ENCODE data around the gene RRP15. TPM values are rescaled to one million over a fixed set of nuclear protein-coding genes. Genes with fewer than 3 reads are reported as not detected.

The RRP15 gene

DNA sequence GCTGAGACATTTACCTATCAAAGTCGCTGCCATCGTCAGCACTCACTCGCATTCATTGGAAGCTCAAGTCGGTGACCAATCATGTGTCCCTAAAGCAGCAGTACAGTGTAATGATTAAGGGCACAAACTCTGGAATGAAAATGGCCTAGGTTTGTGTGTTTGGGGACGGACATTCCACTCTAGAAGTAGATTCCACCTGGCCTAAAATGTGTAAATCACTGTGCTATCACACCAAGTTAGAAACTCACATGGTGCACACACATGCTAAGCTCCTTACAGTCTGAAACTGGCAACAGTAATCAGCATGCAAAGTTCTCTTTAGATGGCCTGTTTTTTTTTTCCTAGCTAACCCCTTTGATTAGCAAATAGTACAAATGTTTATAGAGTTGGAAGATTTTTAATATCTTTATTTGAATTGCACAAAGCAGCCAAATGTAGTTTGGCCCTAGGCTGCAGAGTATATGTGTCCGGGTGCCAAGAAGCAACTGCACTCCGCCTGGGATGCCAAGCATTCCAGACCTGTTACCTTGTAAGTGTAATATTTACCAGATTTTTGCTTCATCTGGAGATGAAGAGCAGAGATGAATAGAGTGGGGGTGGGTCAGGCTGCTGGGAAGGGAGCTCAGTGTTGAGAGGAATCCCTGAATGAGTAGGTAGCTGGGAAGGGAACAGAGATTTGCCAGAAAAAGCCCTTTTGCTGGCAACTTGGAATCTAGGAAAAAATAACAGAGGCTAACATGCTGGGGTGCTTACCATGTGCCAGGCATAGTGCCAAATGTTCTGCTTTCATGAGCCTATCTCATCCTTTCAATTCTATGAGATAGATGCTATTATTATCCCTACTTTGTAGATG, 95.3 kb downstream of the RRP15 start:
- no peaks in the 10 kb centered on the region for H3K27me3 ChIP-seq (ENCODE audit: control insufficient read depth, insufficient read depth, low read length)
- H3K9me3 ChIP-seq (replicated peaks; ENCODE audit: low read length), result no peaks in the 10 kb centered on the region
- H3K4me3 ChIP-seq (ENCODE audit: low read length), result no peak overlapping the region
- no peaks in the 10 kb centered on the region for H3K36me3 ChIP-seq (ENCODE audit: insufficient read depth, low read length)
- no peak overlapping the region for H3K9ac ChIP-seq (ENCODE audit: low read depth, low read length)
- H3K4me1 ChIP-seq (ENCODE audit: control insufficient read depth, insufficient read depth, low read length), result peaks cover 60% of the 10 kb centered on the region
- H3K4me2 ChIP-seq (ENCODE audit: low read length), result peak overlapping the region; percentile 45

DNA sequence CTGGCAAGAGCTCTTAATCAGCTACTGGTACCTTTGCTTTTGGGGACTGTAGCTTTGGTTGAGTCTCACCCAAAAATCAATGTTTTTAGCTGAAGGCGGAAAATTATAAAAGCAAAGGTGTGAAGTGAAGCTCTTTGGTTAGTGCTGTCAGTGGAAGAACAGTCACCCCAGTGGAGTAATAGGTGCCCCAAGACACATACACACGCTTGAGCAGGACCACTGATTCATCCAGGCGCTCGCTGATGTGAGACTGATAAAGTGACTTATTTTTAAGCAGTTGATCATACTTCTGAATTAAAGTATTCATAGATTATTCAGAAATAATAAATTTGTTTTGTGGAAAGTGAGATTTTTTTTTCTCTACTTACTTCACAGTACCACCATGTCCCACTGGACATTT, 97.2 kb downstream of the RRP15 start:
- Histone ChIP-seq H3K9me3 (replicated peaks; ENCODE audit: low read length) (no peaks in the 10 kb centered on the region), H3K4me3 (ENCODE audit: low read length) (no peak overlapping the region), H3K9ac (ENCODE audit: low read depth, low read length) (no peak overlapping the region), H3K4me1 (ENCODE audit: control insufficient read depth, insufficient read depth, low read length) (peaks cover 45% of the 10 kb centered on the region), H3K4me2 (ENCODE audit: low read length) (no peak overlapping the region), H3K36me3 (ENCODE audit: insufficient read depth, low read length) (no peaks in the 10 kb centered on the region), H3K27me3 (ENCODE audit: control insufficient read depth, insufficient read depth, low read length) (no peaks in the 10 kb centered on the region)

GRCh38 chr1:218383051-218383450, 98.0 kb downstream of the RRP15 start:
- Histone ChIP-seq H3K4me3 (ENCODE audit: low read length) (no peak overlapping the region), H3K4me2 (ENCODE audit: low read length) (no peak overlapping the region), H3K27me3 (ENCODE audit: control insufficient read depth, insufficient read depth, low read length) (no peaks in the 10 kb centered on the region), H3K36me3 (ENCODE audit: insufficient read depth, low read length) (no peaks in the 10 kb centered on the region), H3K9me3 (replicated peaks; ENCODE audit: low read length) (no peaks in the 10 kb centered on the region), H3K4me1 (ENCODE audit: control insufficient read depth, insufficient read depth, low read length) (peaks cover 39% of the 10 kb centered on the region), H3K9ac (ENCODE audit: low read depth, low read length) (no peak overlapping the region)

DNA sequence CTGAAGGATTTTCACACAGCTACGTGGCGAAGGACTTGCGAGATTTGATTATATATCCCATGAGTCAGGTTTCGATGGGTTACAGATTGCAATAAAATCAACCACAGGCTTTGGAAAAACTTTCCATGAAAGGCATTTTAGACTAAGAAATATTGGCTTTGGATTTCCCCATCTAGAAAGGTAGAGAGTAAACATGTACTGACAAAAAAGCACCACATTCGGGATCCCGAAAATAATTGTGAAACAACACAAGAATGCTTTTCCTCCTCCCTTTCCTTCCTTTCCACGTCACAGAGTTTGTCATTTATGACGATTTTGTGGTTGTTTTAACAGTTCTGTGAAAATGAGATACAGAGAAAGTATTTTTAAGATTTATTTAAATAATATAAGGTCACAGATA, 98.6 kb downstream of the RRP15 start:
- Histone ChIP-seq H3K4me2 (ENCODE audit: low read length) (no peak overlapping the region), H3K9ac (ENCODE audit: low read depth, low read length) (no peak overlapping the region), H3K4me3 (ENCODE audit: low read length) (no peak overlapping the region), H3K4me1 (ENCODE audit: control insufficient read depth, insufficient read depth, low read length) (peaks cover 39% of the 10 kb centered on the region), H3K36me3 (ENCODE audit: insufficient read depth, low read length) (no peaks in the 10 kb centered on the region), H3K9me3 (replicated peaks; ENCODE audit: low read length) (no peaks in the 10 kb centered on the region), H3K27me3 (ENCODE audit: control insufficient read depth, insufficient read depth, low read length) (no peaks in the 10 kb centered on the region)

- Histone ChIP-seq H3K27me3 (ENCODE audit: control insufficient read depth, insufficient read depth, low read length) (no peaks in the 10 kb centered on the region), H3K4me2 (ENCODE audit: low read length) (peak overlapping the region; percentile 11), H3K36me3 (ENCODE audit: insufficient read depth, low read length) (no peaks in the 10 kb centered on the region), H3K4me3 (ENCODE audit: low read length) (no peak overlapping the region), H3K9me3 (replicated peaks; ENCODE audit: low read length) (no peaks in the 10 kb centered on the region), H3K9ac (ENCODE audit: low read depth, low read length) (peak overlapping the region; percentile 1), H3K4me1 (ENCODE audit: control insufficient read depth, insufficient read depth, low read length) (peaks cover 39% of the 10 kb centered on the region)
Observed at GRCh38 chr1:218384581-218384993, 99.5 kb downstream of the RRP15 start.

Small RNAs within 50 kb of the gene (small RNA-seq; reads per million reads assigned to genes)
- not detected for gene AC096638.1

Data from skeletal muscle satellite cell (primary cell).